ENCODE data around the gene GEMIN7.

The GEMIN7 gene

GRCh38 chr19:45038931-45039893 lies 39.8 kb upstream of the GEMIN7 start, which contains the start of gene CLASRP:
Gene CLASRP (plus strand): TSS chr19:45039045. CDS start chr19:45040213, 1,168 bp downstream.
- in situ Hi-C loops (cut with HindIII; ENCODE audit: low pct_ligation_motif_present, low sequenced_read_pairs), result no loop called here
- H3K27me3 ChIP-seq (replicated peaks), result no peaks in the 10 kb centered on the region
- peak within 1 kb of the TSS; percentile 91 for H3K4me3 ChIP-seq (ENCODE audit: low read depth, low read length)
- peak; percentile 81 for DNase-seq
- H3K36me3 ChIP-seq (replicated peaks), result peaks cover 48% of the 10 kb centered on the region
- no peak for TF ChIP-seq CTCF (IDR thresholded peaks at IDR 0.05; ENCODE audit: low read depth, low read length, missing control alignments)
- peak within 1 kb of the TSS; percentile 91 for H3K27ac ChIP-seq

GRCh38 chr19:45040059-45040771 lies 38.8 kb upstream of the GEMIN7 start:
- TF ChIP-seq CTCF (IDR thresholded peaks at IDR 0.05; ENCODE audit: low read depth, low read length, missing control alignments), result no peak
- H3K27me3 ChIP-seq (replicated peaks), result no peaks in the 10 kb centered on the region
- H3K27ac ChIP-seq, result no peak overlapping the region
- DNase-seq, result no peak
- H3K4me3 ChIP-seq (ENCODE audit: low read depth, low read length), result peak overlapping the region; percentile 91
- peaks cover 50% of the 10 kb centered on the region for H3K36me3 ChIP-seq (replicated peaks)
- in situ Hi-C loops (cut with HindIII; ENCODE audit: low pct_ligation_motif_present, low sequenced_read_pairs), result no loop called here

GRCh38 chr19:45041125-45041524 lies 37.9 kb upstream of the GEMIN7 start:
- in situ Hi-C loops (cut with HindIII; ENCODE audit: low pct_ligation_motif_present, low sequenced_read_pairs), result no loop called here
- no peak for TF ChIP-seq CTCF (IDR thresholded peaks at IDR 0.05; ENCODE audit: low read depth, low read length, missing control alignments)
- Histone ChIP-seq H3K27ac (no peak overlapping the region), H3K27me3 (replicated peaks) (no peaks in the 10 kb centered on the region), H3K4me3 (ENCODE audit: low read depth, low read length) (no peak overlapping the region), H3K36me3 (replicated peaks) (peaks cover 49% of the 10 kb centered on the region)
- DNase-seq, result no peak

- TF ChIP-seq CTCF (IDR thresholded peaks at IDR 0.05; ENCODE audit: low read depth, low read length, missing control alignments), result no peak
- in situ Hi-C loops (cut with HindIII; ENCODE audit: low pct_ligation_motif_present, low sequenced_read_pairs), result no loop called here
- H3K36me3 ChIP-seq (replicated peaks), result peaks cover 42% of the 10 kb centered on the region
These were observed 33.2 kb upstream of the GEMIN7 start for GRCh38 chr19:45045671-45046353.

GRCh38 chr19:45046355-45046754 lies 32.7 kb upstream of the GEMIN7 start:
- no peak for DNase-seq
- in situ Hi-C loops (cut with HindIII; ENCODE audit: low pct_ligation_motif_present, low sequenced_read_pairs), result no loop called here
- H3K36me3 ChIP-seq (replicated peaks), result peaks cover 41% of the 10 kb centered on the region
- H3K27me3 ChIP-seq (replicated peaks), result no peaks in the 10 kb centered on the region
- no peak overlapping the region for H3K4me3 ChIP-seq (ENCODE audit: low read depth, low read length)
- TF ChIP-seq CTCF (IDR thresholded peaks at IDR 0.05; ENCODE audit: low read depth, low read length, missing control alignments), result no peak
- H3K27ac ChIP-seq, result no peak overlapping the region

More at GRCh38 chr19:45045671-45046353, 33.2 kb upstream of the GEMIN7 start:
- no peak overlapping the region for H3K27ac ChIP-seq
- no peaks in the 10 kb centered on the region for H3K27me3 ChIP-seq (replicated peaks)
- H3K4me3 ChIP-seq (ENCODE audit: low read depth, low read length), result no peak overlapping the region
- no peak for DNase-seq
